ENCODE results near the gene SUSD6. TPM values are rescaled to one million over a fixed set of nuclear protein-coding genes. Genes with fewer than 3 reads are reported as not detected.

Gene SUSD6
- total RNA-seq, 1 experiment from 2014 or later, result 44.7 TPM

DNA sequence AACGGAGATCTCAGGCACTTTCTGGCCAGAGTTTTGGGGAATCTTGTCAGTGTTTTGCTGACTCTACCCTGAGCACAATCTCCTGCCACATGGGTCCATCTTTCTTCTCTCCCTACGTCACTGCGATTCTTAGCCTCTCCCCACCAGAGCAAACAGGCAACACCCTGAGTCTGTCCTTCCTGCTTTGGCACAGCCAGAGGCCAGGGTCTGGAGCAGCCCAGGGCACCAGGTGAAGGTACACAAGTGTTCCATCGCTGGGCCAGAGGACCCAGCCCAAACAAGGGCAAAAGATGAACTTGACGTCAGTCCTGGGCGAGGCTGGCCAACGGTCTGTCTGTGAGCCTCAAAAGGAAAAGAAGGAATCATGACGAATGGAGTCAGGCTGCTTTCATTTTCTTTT lies 24.0 kb upstream of the SUSD6 start:
- no peak overlapping the region for H3K4me3 Mint-ChIP-seq (ENCODE audit: low read depth, unreplicated experiment)
- H3K27ac Mint-ChIP-seq (ENCODE audit: unreplicated experiment), result no peak overlapping the region
- no peaks in the 10 kb centered on the region for H3K27me3 Mint-ChIP-seq (ENCODE audit: unreplicated experiment)
- TF ChIP-seq, protein P1, sequence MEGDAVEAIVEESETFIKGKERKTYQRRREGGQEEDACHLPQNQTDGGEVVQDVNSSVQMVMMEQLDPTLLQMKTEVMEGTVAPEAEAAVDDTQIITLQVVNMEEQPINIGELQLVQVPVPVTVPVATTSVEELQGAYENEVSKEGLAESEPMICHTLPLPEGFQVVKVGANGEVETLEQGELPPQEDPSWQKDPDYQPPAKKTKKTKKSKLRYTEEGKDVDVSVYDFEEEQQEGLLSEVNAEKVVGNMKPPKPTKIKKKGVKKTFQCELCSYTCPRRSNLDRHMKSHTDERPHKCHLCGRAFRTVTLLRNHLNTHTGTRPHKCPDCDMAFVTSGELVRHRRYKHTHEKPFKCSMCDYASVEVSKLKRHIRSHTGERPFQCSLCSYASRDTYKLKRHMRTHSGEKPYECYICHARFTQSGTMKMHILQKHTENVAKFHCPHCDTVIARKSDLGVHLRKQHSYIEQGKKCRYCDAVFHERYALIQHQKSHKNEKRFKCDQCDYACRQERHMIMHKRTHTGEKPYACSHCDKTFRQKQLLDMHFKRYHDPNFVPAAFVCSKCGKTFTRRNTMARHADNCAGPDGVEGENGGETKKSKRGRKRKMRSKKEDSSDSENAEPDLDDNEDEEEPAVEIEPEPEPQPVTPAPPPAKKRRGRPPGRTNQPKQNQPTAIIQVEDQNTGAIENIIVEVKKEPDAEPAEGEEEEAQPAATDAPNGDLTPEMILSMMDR (IDR thresholded peaks at IDR 0.05; ENCODE audit: unreplicated experiment), result no peak
- no peaks in the 10 kb centered on the region for H3K36me3 Mint-ChIP-seq (ENCODE audit: insufficient read depth, unreplicated experiment)
- CTCF ChIA-PET, result no interaction called here
- no TSS peak for BruUV-seq (replicated peaks)
- no peak for DNase-seq
- no peaks in the 10 kb centered on the region for H3K9me3 Mint-ChIP-seq (ENCODE audit: low read depth, unreplicated experiment)
- no peaks in the 10 kb centered on the region for H3K4me1 Mint-ChIP-seq (ENCODE audit: low read depth, unreplicated experiment)
- intact Hi-C loops (cut with micrococcal nuclease; ENCODE audit: unreplicated experiment), result no loop called here

DNA sequence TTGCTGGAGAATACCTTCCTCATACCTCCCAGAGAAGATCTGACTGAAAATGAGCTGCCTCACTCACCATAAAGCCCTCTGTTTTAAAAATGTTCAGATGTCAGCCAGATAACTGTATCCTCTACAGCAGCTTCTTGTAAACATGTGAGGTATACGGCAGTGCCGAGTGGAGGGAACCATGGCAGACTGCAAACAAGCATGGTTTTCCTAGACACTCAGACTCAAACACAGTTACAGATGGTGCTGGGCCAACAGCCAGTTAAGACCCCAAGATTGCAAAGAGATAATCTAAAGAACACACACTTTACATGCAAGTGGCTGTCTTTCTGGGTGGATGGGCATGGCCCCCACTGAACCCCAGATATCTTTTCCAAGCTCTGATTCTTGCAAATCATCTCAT lies 20.1 kb upstream of the SUSD6 start:
- Mint-ChIP-seq H3K4me3 (ENCODE audit: low read depth, unreplicated experiment) (no peak overlapping the region), H3K36me3 (ENCODE audit: insufficient read depth, unreplicated experiment) (no peaks in the 10 kb centered on the region), H3K27ac (ENCODE audit: unreplicated experiment) (no peak overlapping the region), H3K4me1 (ENCODE audit: low read depth, unreplicated experiment) (no peaks in the 10 kb centered on the region), H3K9me3 (ENCODE audit: low read depth, unreplicated experiment) (no peaks in the 10 kb centered on the region), H3K27me3 (ENCODE audit: unreplicated experiment) (no peaks in the 10 kb centered on the region)
- no TSS peak for BruUV-seq (replicated peaks)
- CTCF ChIA-PET, result interaction anchor here (0.9 to 1.1 kb wide), 2 partner anchors 48 to 136 kb away, joined by 8 to 11 read pairs; no protein-coding TSS in a partner anchor
- DNase-seq, result no peak
- intact Hi-C loops (cut with micrococcal nuclease; ENCODE audit: unreplicated experiment), result no loop called here
- TF ChIP-seq, protein P1 (IDR thresholded peaks at IDR 0.05; ENCODE audit: unreplicated experiment), result no peak

DNA sequence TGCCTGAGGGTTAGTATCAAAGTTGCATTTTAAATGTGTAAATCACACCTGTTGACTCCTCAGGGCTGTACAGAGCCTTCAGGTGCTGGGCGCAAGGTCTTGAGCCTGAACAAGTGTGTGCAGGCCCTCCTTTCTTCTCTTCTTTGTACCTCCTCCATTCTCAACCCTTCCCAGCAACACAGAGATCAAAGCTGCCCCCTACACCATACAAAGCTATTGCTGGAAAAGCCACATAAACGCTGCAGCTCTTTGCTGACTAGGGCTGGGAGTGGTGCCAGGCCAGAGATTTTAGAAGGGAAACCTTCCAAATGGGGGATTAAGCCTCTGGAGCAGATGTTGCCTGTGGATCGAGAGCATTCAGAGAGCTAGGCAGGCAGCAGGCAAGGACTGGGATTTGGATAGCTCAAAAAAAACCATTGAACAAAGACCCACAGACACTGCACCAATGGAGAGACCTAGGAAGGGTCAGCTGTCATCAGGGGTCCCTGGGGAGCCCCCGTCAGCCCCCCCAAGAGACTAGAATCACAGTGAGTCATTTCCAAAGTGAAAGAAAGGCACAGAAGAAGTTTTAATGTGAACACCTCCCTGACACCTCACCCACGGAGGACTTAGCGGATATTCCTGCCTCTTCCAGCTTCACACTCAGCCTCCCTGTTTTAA lies 18.2 kb upstream of the SUSD6 start:
- H3K36me3 Mint-ChIP-seq (ENCODE audit: insufficient read depth, unreplicated experiment), result no peaks in the 10 kb centered on the region
- H3K27ac Mint-ChIP-seq (ENCODE audit: unreplicated experiment), result no peak overlapping the region
- DNase-seq, result no peak
- H3K4me3 Mint-ChIP-seq (ENCODE audit: low read depth, unreplicated experiment), result no peak overlapping the region
- no peaks in the 10 kb centered on the region for H3K27me3 Mint-ChIP-seq (ENCODE audit: unreplicated experiment)
- H3K9me3 Mint-ChIP-seq (ENCODE audit: low read depth, unreplicated experiment), result no peaks in the 10 kb centered on the region
- intact Hi-C loops (cut with micrococcal nuclease; ENCODE audit: unreplicated experiment), result no loop called here
- BruUV-seq (replicated peaks), result no TSS peak
- TF ChIP-seq, protein P1 (IDR thresholded peaks at IDR 0.05; ENCODE audit: unreplicated experiment), result no peak
- CTCF ChIA-PET, result interaction anchor here (0.6 kb wide), 1 partner anchor 121 kb away, joined by 3 read pairs; no protein-coding TSS in a partner anchor
- no peaks in the 10 kb centered on the region for H3K4me1 Mint-ChIP-seq (ENCODE audit: low read depth, unreplicated experiment)

DNA sequence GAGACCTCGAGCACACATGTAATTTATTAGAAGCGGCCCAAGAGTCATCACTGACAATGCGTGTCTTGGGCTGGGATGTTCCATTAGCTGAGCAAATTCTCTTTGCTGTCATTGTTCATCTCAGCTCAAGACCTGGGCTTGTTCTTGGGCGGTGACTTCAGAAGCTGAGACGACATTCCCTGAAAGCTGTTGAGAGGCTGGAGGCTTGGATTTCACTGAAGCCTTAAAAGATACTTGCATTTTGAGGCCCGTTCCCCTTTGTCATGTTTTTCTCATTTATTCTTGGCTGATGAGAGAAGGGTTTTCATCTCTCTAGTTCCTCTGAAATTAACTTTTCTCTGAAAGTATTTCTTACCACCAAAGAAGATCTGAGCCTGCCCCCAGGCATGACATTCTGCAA lies 16.6 kb upstream of the SUSD6 start:
- TF ChIP-seq, protein P1 (IDR thresholded peaks at IDR 0.05; ENCODE audit: unreplicated experiment), result no peak
- CTCF ChIA-PET, result no interaction called here
- Mint-ChIP-seq H3K27me3 (ENCODE audit: unreplicated experiment) (no peaks in the 10 kb centered on the region), H3K4me1 (ENCODE audit: low read depth, unreplicated experiment) (no peaks in the 10 kb centered on the region), H3K9me3 (ENCODE audit: low read depth, unreplicated experiment) (no peaks in the 10 kb centered on the region), H3K4me3 (ENCODE audit: low read depth, unreplicated experiment) (no peak overlapping the region), H3K36me3 (ENCODE audit: insufficient read depth, unreplicated experiment) (no peaks in the 10 kb centered on the region), H3K27ac (ENCODE audit: unreplicated experiment) (no peak overlapping the region)
- DNase-seq, result no peak
- no TSS peak for BruUV-seq (replicated peaks)
- intact Hi-C loops (cut with micrococcal nuclease; ENCODE audit: unreplicated experiment), result no loop called here
